CD4-positive, alpha-beta T cell (primary cell): Measurements from ENCODE around the gene UBL4B. TPM values are rescaled to one million over a fixed set of nuclear protein-coding genes. Genes with fewer than 3 reads are reported as not detected.
"Not testable (repeated sequence)": the region's sequence is repeated elsewhere in the genome, so short reads cannot be mapped to it uniquely, and the experiment has no call there.

Experiments used
- ATAC-seq: fragments of 200-7000 bp; cut with Tn5 transposase; one replicate; pipeline ENCODE4 v1.10.0; 2022; ENCODE audit warnings: mild to moderate bottlenecking; ENCODE audit not compliant: poor library complexity
- CTCF ChIA-PET: fragments of 350-600 bp; sonication (Branson Sonifier 250); formaldehyde crosslinking; loops from one replicate; lab custom pipeline; 2021; ENCODE audit warnings: antibody characterized with exemption, inconsistent platforms; lab: Charles Lee
- POLR2A ChIA-PET: fragments of 350-600 bp; sonication (Branson Sonifier 250); formaldehyde crosslinking; loops from one replicate; lab custom pipeline; 2021; ENCODE audit warnings: antibody characterized with exemption, inconsistent platforms; lab: Charles Lee
- DNase-seq, 14 experiments: peaks; one replicate each; pipeline ENCODE4 v3.0.0-alpha.2; 2013 to 2020; ENCODE audit warnings: mixed read lengths in 2 of 14
- H3K27ac ChIP-seq, 2 donors: one replicate each; pipeline versions ENCODE4 v1.5.1 to v1.7.0; 2013; ENCODE audit warnings: low read length in 2 of 2, low read depth in 1 of 2, mild to moderate bottlenecking in 1 of 2
- H3K27me3 ChIP-seq, 2 experiments: 1 replicate in 1 of 2; 2 replicates in 1 of 2; pipeline versions ENCODE4 v1.6.1 to v1.7.0; 2013; ENCODE audit warnings: low read length in 2 of 2, control low read depth in 1 of 2, mild to moderate bottlenecking in 1 of 2, moderate library complexity in 1 of 2; ENCODE audit not compliant: insufficient read depth in 2 of 2, control insufficient read depth in 1 of 2
- H3K36me3 ChIP-seq: one replicate; pipeline ENCODE4 v1.6.1; 2013; ENCODE audit warnings: low read length, control low read depth; ENCODE audit not compliant: insufficient read depth
- H3K4me1 ChIP-seq: one replicate; pipeline ENCODE4 v1.6.1; 2013; ENCODE audit warnings: low read length, control low read depth; ENCODE audit not compliant: insufficient read depth
- H3K4me3 ChIP-seq: one replicate; pipeline ENCODE4 v1.5.1; 2013; ENCODE audit warnings: mild to moderate bottlenecking, low read length, moderate library complexity
- H3K9me3 ChIP-seq, 2 experiments: 1 replicate in 1 of 2; 2 replicates in 1 of 2; pipeline versions ENCODE4 v1.6.1 to v1.7.0; 2013; ENCODE audit warnings: low read length in 2 of 2, mild to moderate bottlenecking in 2 of 2, control low read depth in 1 of 2, moderate library complexity in 1 of 2; ENCODE audit not compliant: control insufficient read depth in 1 of 2, insufficient read depth in 1 of 2
- H3K27ac Mint-ChIP-seq: one replicate; pipeline ENCODE4 v1.8.0; 2020; ENCODE audit warnings: mixed read lengths
- H3K27me3 Mint-ChIP-seq: one replicate; pipeline ENCODE4 v1.8.0; 2021; ENCODE audit warnings: mixed read lengths
- H3K36me3 Mint-ChIP-seq: one replicate; pipeline ENCODE4 v1.8.0; 2021; ENCODE audit warnings: low read depth, mixed read lengths
- H3K4me1 Mint-ChIP-seq: one replicate; pipeline ENCODE4 v1.8.0; 2021; ENCODE audit warnings: low read depth, mixed read lengths
- H3K4me3 Mint-ChIP-seq: one replicate; pipeline ENCODE4 v1.8.0; 2020; ENCODE audit warnings: mild to moderate bottlenecking, mixed read lengths
- H3K9me3 Mint-ChIP-seq: one replicate; pipeline ENCODE4 v1.8.0; 2020; ENCODE audit warnings: mixed read lengths
- intact Hi-C, 2 experiments: fragments of 100-400 bp; cut with DNase I in 1 of 2; cut with micrococcal nuclease in 1 of 2; formaldehyde crosslinking; loops; one replicate each; pipeline versions ENCODE4 v1.15.1 to v1.9.0; 2023 to 2025; cut with DNase I, micrococcal nuclease
- total RNA-seq, 174 experiments: library from RNA in 2 of 174; stranded (reverse) in 2 of 174; gene quantifications; one replicate each; pipeline ENCODE4 v1.2.3 and lab custom pipeline; 2021 to 2026
- TF ChIP-seq, protein P1 (sequence below): fragments of 200-600 bp; IDR thresholded peaks from one replicate; pipeline ENCODE4 v1.8.0; 2022; ENCODE audit warnings: antibody characterized with exemption, mild to moderate bottlenecking

UBL4B gene
- total RNA-seq, 2 experiments from 2014 or later: not detected

DNA sequence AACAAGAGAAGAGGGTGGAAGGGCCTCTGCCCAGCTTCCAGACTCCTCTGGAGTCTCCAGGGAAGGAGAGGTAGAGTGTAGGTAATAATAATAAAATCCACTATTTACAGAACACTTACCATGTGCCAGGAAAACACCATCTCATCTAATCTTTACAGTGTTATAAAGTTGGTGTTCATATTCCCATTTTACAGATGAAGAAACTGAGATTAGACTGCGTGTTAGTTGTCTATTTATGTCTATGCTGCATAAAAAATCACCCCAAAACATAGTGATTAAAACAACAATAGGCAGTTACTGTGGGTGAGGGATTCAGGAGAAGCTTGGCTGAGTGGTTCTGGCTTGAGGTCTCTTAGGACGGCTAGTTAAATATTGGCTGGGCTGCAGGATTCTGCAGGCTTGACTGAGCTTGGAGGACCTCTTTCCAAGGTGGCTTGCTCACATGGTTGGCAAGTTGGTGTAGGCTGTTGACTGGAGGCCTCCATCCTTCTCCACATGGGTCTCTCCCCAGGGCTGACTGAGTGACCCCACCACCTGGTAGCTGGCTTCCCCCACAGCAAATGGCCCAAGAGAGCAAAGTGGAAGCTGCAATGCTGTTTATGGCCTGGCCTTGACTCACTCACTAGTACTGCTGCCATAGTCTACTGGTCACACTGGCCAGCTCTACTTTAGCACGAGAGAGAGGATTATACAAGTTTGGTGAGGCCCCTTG lies 35.3 kb upstream of the UBL4B start:
- peaks cover 10 to 25% of the 10 kb centered on the region in 2 experiments for H3K27me3 ChIP-seq
- H3K4me3 ChIP-seq: no peak overlapping the region
- Mint-ChIP-seq H3K27me3 (peaks cover 87% of the 10 kb centered on the region), H3K9me3 (no peaks in the 10 kb centered on the region), H3K4me1 (no peaks in the 10 kb centered on the region), H3K4me3 (no peak overlapping the region), H3K27ac (no peak overlapping the region), H3K36me3 (no peaks in the 10 kb centered on the region)
- intact Hi-C loops: no loop called here
- no peaks in the 10 kb centered on the region for H3K9me3 ChIP-seq
- TF ChIP-seq, protein P1, sequence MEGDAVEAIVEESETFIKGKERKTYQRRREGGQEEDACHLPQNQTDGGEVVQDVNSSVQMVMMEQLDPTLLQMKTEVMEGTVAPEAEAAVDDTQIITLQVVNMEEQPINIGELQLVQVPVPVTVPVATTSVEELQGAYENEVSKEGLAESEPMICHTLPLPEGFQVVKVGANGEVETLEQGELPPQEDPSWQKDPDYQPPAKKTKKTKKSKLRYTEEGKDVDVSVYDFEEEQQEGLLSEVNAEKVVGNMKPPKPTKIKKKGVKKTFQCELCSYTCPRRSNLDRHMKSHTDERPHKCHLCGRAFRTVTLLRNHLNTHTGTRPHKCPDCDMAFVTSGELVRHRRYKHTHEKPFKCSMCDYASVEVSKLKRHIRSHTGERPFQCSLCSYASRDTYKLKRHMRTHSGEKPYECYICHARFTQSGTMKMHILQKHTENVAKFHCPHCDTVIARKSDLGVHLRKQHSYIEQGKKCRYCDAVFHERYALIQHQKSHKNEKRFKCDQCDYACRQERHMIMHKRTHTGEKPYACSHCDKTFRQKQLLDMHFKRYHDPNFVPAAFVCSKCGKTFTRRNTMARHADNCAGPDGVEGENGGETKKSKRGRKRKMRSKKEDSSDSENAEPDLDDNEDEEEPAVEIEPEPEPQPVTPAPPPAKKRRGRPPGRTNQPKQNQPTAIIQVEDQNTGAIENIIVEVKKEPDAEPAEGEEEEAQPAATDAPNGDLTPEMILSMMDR: no peak
- CTCF ChIA-PET: no interaction called here
- POLR2A ChIA-PET: no interaction called here
- DNase-seq (no peak), ATAC-seq (no peak)
- H3K4me1 ChIP-seq: no peaks in the 10 kb centered on the region
- H3K27ac ChIP-seq: no peak overlapping the region
- H3K36me3 ChIP-seq: no peaks in the 10 kb centered on the region

DNA sequence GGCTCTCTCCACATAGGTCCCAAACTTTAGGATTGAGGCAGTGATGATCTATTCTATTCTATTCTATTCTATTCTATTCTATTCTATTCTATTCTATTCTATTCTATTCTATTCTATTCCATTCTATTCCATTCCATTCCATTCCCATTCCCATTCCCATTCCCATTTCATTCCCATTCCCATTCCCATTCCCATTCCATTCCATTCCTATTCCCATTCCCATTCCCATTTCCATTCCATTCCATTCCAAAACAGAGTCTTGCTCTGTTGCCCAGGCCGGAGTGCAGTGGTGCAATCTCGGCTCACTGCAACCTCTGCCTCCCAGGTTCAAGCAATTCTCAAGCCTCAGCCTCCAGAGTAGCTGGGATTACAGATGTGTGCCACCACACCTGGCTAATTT lies 32.2 kb upstream of the UBL4B start:
- H3K27ac ChIP-seq, ATAC-seq, H3K4me1 Mint-ChIP-seq, H3K36me3 ChIP-seq, H3K27ac Mint-ChIP-seq, H3K4me3 ChIP-seq, H3K9me3 ChIP-seq, H3K4me3 Mint-ChIP-seq, intact Hi-C loops, DNase-seq, POLR2A ChIA-PET, H3K9me3 Mint-ChIP-seq, H3K36me3 Mint-ChIP-seq: not testable (repeated sequence)
- Histone ChIP-seq H3K4me1 (peaks cover 19% of the 10 kb centered on the region), H3K27me3 (peaks cover 25 to 37% of the 10 kb centered on the region in 2 experiments)
- CTCF ChIA-PET: interaction anchor here (2.0 kb wide), 1 partner anchor 20 kb away, joined by 6 read pairs; no protein-coding TSS in a partner anchor
- peaks cover 88% of the 10 kb centered on the region for H3K27me3 Mint-ChIP-seq

DNA sequence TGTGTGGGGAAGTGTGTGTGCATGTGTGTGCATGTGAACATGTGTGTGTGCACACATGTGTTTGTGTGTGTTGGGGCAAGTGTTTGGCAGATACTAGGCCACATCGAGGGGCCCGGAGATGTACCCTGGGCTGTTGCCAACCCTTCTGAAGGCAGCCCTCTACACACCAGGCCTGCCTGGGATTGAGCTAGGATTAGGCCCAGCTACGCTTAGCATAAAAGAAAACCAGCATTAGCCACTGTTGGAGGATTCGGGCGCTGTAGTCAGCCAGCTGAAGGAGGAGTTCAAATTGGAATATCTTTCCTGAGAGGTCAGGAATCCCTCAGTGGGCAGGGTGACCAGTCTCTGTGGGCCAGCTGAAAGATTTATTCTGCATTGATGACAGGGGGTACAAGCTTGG lies 31.2 kb upstream of the UBL4B start:
- H3K27me3 Mint-ChIP-seq: peaks cover 90% of the 10 kb centered on the region
- TF ChIP-seq, protein P1: no peak
- ChIA-PET POLR2A (interaction anchor here (1.4 kb wide), 1 partner anchor 12 kb away, joined by 4 read pairs; no protein-coding TSS in a partner anchor), CTCF (interaction anchor here (0.6 to 2.0 kb wide), 2 partner anchors 21 to 54 kb away, joined by 3 to 6 read pairs; no protein-coding TSS in a partner anchor)
- H3K27ac ChIP-seq: no peak overlapping the region
- intact Hi-C loops: no loop called here
- H3K27ac Mint-ChIP-seq: no peak overlapping the region
- peaks cover 29 to 41% of the 10 kb centered on the region in 2 experiments for H3K27me3 ChIP-seq
- peaks cover 6% of the 10 kb centered on the region for H3K4me1 Mint-ChIP-seq
- H3K4me3 ChIP-seq: no peak overlapping the region
- H3K9me3 Mint-ChIP-seq: no peaks in the 10 kb centered on the region
- DNase-seq (no peak), ATAC-seq (no peak)
- H3K4me3 Mint-ChIP-seq: no peak overlapping the region
- H3K36me3 Mint-ChIP-seq: no peaks in the 10 kb centered on the region
- no peaks in the 10 kb centered on the region for H3K36me3 ChIP-seq
- peaks cover 21% of the 10 kb centered on the region for H3K4me1 ChIP-seq
- H3K9me3 ChIP-seq: no peaks in the 10 kb centered on the region
